Astrocyte of the spinal cord (primary cell): ENCODE data around the gene KCNT2.

Experiments used
- DNase-seq: peaks from one replicate; pipeline ENCODE4 v3.0.0; 2011; ENCODE audit warnings: low read depth, low spot score
- H3K4me3 ChIP-seq: 2 replicates; pipeline ENCODE4 v1.5.1; 2011; ENCODE audit warnings: low read depth, mild to moderate bottlenecking, low read length, moderate library complexity
- CTCF ChIP-seq: IDR thresholded peaks from 2 replicates; pipeline ENCODE4 v1.5.1; 2012; ENCODE audit warnings: low read depth, mild to moderate bottlenecking, low read length, inconsistent platforms
- in situ Hi-C: cut with HindIII; loops from 2 replicates; pipeline ENCODE4 v1.10.0; 2017; ENCODE audit warnings: low sequenced_read_pairs

Gene KCNT2

GRCh38 chr1:196623079-196623478 lies 14.8 kb upstream of the KCNT2 start:
- in situ Hi-C loops, result no loop called here
- TF ChIP-seq CTCF, result no peak
- H3K4me3 ChIP-seq, result no peak overlapping the region
- DNase-seq, result no peak

GRCh38 chr1:196619721-196620120 lies 11.5 kb upstream of the KCNT2 start:
- DNase-seq, result no peak
- no peak for TF ChIP-seq CTCF
- in situ Hi-C loops, result no loop called here
- no peak overlapping the region for H3K4me3 ChIP-seq

GRCh38 chr1:196611873-196612272 lies 3.6 kb upstream of the KCNT2 start:
- no peak for TF ChIP-seq CTCF
- no peak for DNase-seq
- in situ Hi-C loops, result no loop called here
- no peak overlapping the region for H3K4me3 ChIP-seq

GRCh38 chr1:196609370-196609737 lies 1.1 kb upstream of the KCNT2 start:
- no peak for DNase-seq
- peak overlapping the region; percentile 70 for H3K4me3 ChIP-seq
- no peak for TF ChIP-seq CTCF
- in situ Hi-C loops, result no loop called here

- peak; percentile 20 for DNase-seq
- in situ Hi-C loops, result no loop called here
- H3K4me3 ChIP-seq, result peak overlapping the region; percentile 70
- TF ChIP-seq CTCF, result no peak
Measured at GRCh38 chr1:196607981-196608380, 259 bp downstream of the KCNT2 start.

GRCh38 chr1:196603651-196604050 lies 4.6 kb downstream of the KCNT2 start:
- TF ChIP-seq CTCF, result no peak
- in situ Hi-C loops, result no loop called here
- DNase-seq, result no peak
- H3K4me3 ChIP-seq, result no peak overlapping the region

- no peak for TF ChIP-seq CTCF
- no peak for DNase-seq
- no peak overlapping the region for H3K4me3 ChIP-seq
- in situ Hi-C loops, result no loop called here
Measured at GRCh38 chr1:196598942-196599748, 9.1 kb downstream of the KCNT2 start.
